Liver (tissue), 9 donors: ENCODE results near the gene MEF2D. TPM values are rescaled to one million over a fixed set of nuclear protein-coding genes. Genes with fewer than 3 reads are reported as not detected.

Source experiments
- DNase-seq: peaks from one replicate; pipeline ENCODE4 v3.0.0-alpha.2; 2017; ENCODE audit warnings: low spot score
- H3K27ac ChIP-seq, 2 donors: one replicate each; pipeline ENCODE4 v1.7.0; 2013; ENCODE audit warnings: inconsistent platforms in 2 of 2, low read length in 2 of 2, control low read depth in 1 of 2, low read depth in 1 of 2, mild to moderate bottlenecking in 1 of 2
- H3K27me3 ChIP-seq, 4 donors: one replicate each; pipeline versions ENCODE4 v1.6.1 to v1.7.0; 2013; ENCODE audit warnings: low read length in 3 of 4, inconsistent platforms in 1 of 4, mild to moderate bottlenecking in 1 of 4, moderate library complexity in 1 of 4; ENCODE audit not compliant: control insufficient read depth in 4 of 4, insufficient read depth in 4 of 4
- H3K36me3 ChIP-seq, 4 donors: one replicate each; pipeline versions ENCODE4 v1.6.1 to v1.7.0; 2013; ENCODE audit warnings: low read length in 3 of 4, mild to moderate bottlenecking in 3 of 4, low read depth in 1 of 4, moderate library complexity in 1 of 4; ENCODE audit not compliant: control insufficient read depth in 4 of 4, insufficient read depth in 3 of 4
- H3K4me1 ChIP-seq, 4 donors: one replicate each; pipeline versions ENCODE4 v1.6.1 to v1.7.0; 2013; ENCODE audit warnings: low read length in 3 of 4, mild to moderate bottlenecking in 3 of 4, moderate library complexity in 1 of 4; ENCODE audit not compliant: control insufficient read depth in 4 of 4, insufficient read depth in 4 of 4
- H3K4me3 ChIP-seq, 3 donors: one replicate each; pipeline versions ENCODE4 v1.6.1 to v1.7.0; 2013; ENCODE audit warnings: low read length in 3 of 3, control low read depth in 1 of 3, low read depth in 1 of 3, mild to moderate bottlenecking in 1 of 3
- H3K9ac ChIP-seq, 2 donors: one replicate each; pipeline ENCODE4 v1.7.0; 2013; ENCODE audit warnings: low read length in 2 of 2, mild to moderate bottlenecking in 2 of 2, moderate library complexity in 2 of 2, control low read depth in 1 of 2, low read depth in 1 of 2
- H3K9me3 ChIP-seq, 4 donors: one replicate each; pipeline versions ENCODE4 v1.6.1 to v1.7.0; 2013; ENCODE audit warnings: low read length in 3 of 4; ENCODE audit not compliant: control insufficient read depth in 4 of 4
- EGR1 ChIP-seq, 2 donors: IDR thresholded peaks; 2 replicates each; pipeline ENCODE4 v1.6.1; 2016 to 2018; ENCODE audit warnings: antibody characterized with exemption in 2 of 2, low read depth in 2 of 2
- FOXA1 ChIP-seq: IDR thresholded peaks from 2 replicates; pipeline ENCODE4 v1.6.1; 2016; ENCODE audit warnings: antibody characterized with exemption
- FOXA2 ChIP-seq: IDR thresholded peaks from 2 replicates; pipeline ENCODE4 v1.6.1; 2016; ENCODE audit warnings: antibody characterized with exemption
- GABPA ChIP-seq, 2 donors: IDR thresholded peaks in 1 of 2; conservative IDR thresholded peaks in 1 of 2; 2 replicates each; pipeline ENCODE4 v1.6.1; 2016; ENCODE audit warnings: antibody characterized with exemption in 2 of 2, mild to moderate bottlenecking in 1 of 2, moderate library complexity in 1 of 2
- HNF4A ChIP-seq, 2 donors: conservative IDR thresholded peaks; 2 replicates each; pipeline ENCODE4 v1.6.1; 2016; ENCODE audit warnings: antibody characterized with exemption in 2 of 2, mild to moderate bottlenecking in 2 of 2
- HNF4G ChIP-seq: IDR thresholded peaks from 2 replicates; pipeline ENCODE4 v1.6.1; 2016; ENCODE audit warnings: antibody characterized with exemption
- JUND ChIP-seq, 2 donors: IDR thresholded peaks; 2 replicates each; pipeline ENCODE4 v1.6.1; 2016; ENCODE audit warnings: antibody characterized with exemption in 2 of 2
- NR2F2 ChIP-seq: IDR thresholded peaks from 2 replicates; pipeline ENCODE4 v1.6.1; 2016; ENCODE audit warnings: antibody characterized with exemption
- RAD21 ChIP-seq, 2 donors: IDR thresholded peaks; 2 replicates each; pipeline ENCODE4 v1.6.1; 2016; ENCODE audit warnings: antibody characterized with exemption in 2 of 2, mild to moderate bottlenecking in 2 of 2
- RXRA ChIP-seq, 2 donors: IDR thresholded peaks; 2 replicates each; pipeline ENCODE4 v1.6.1; 2017 to 2018; ENCODE audit warnings: antibody characterized with exemption in 2 of 2, mild to moderate bottlenecking in 1 of 2
- SP1 ChIP-seq: IDR thresholded peaks from 2 replicates; pipeline ENCODE4 v1.6.1; 2018; ENCODE audit warnings: antibody characterized with exemption, mild to moderate bottlenecking
- TAF1 ChIP-seq: conservative IDR thresholded peaks from 2 replicates; pipeline ENCODE4 v1.6.1; 2016; ENCODE audit warnings: antibody characterized with exemption, mild to moderate bottlenecking
- YY1 ChIP-seq: IDR thresholded peaks from 2 replicates; pipeline ENCODE4 v1.6.1; 2016; ENCODE audit warnings: antibody characterized with exemption, mild to moderate bottlenecking
- WGBS: extraction: QIAGEN DNeasy Blood & Tissue Kit; methylation state at CpG from one replicate; pipeline ENCODE4 v1.1.7; 2013; 5-methylcytosine and 5-hydroxymethylcytosine counted together
- polyA plus RNA-seq, 2 donors: library from polyadenylated mRNA; stranded (reverse) in 1 of 2; unstranded in 1 of 2; fragments of 200-250 nt in 1 of 2; fragments of >200 nt in 1 of 2; fragmentation: Nextera tagmentation in 1 of 2; extraction: Ambion mirVana in 1 of 2; gene quantifications; one replicate each; pipeline versions ENCODE4 v1.2.1 to v1.2.3, GENCODE V29; 2013 to 2015
- total RNA-seq, 2 donors: library from RNA; depleted of rRNA; stranded (reverse); fragments of >200 nt; gene quantifications; one replicate each; pipeline ENCODE4 v1.2.3, GENCODE V29; 2014
- TF ChIP-seq, protein P1 (sequence below): IDR thresholded peaks from 2 replicates; pipeline ENCODE4 v1.6.1; 2016; ENCODE audit warnings: antibody characterized with exemption
- TF ChIP-seq, protein P2 (sequence below): IDR thresholded peaks from 2 replicates; pipeline ENCODE4 v1.6.1; 2016; ENCODE audit warnings: antibody characterized with exemption, mild to moderate bottlenecking
- TF ChIP-seq, protein P3 (sequence below): IDR thresholded peaks from 2 replicates; pipeline ENCODE4 v1.6.1; 2016; ENCODE audit warnings: antibody characterized with exemption
- TF ChIP-seq, protein P4 (sequence below): fragments of 150-350 bp; IDR thresholded peaks from 2 replicates; pipeline ENCODE4 v1.5.1; 2017; ENCODE audit warnings: improper control_type of control experiment, low read depth, low read length; ENCODE audit not compliant: missing input control
- TF ChIP-seq, protein P5 (sequence below): IDR thresholded peaks from 2 replicates; pipeline ENCODE4 v1.6.1; 2016; ENCODE audit warnings: antibody characterized with exemption
- donor health status: healthy.
- donor health status: healthy.
- donor health status: healthy.
- donor health status: healthy.
- donor health status: healthy.

The MEF2D gene
- total and polyA plus RNA-seq, 4 donors: 3.4 to 7.6 (median 5.5) TPM

DNA sequence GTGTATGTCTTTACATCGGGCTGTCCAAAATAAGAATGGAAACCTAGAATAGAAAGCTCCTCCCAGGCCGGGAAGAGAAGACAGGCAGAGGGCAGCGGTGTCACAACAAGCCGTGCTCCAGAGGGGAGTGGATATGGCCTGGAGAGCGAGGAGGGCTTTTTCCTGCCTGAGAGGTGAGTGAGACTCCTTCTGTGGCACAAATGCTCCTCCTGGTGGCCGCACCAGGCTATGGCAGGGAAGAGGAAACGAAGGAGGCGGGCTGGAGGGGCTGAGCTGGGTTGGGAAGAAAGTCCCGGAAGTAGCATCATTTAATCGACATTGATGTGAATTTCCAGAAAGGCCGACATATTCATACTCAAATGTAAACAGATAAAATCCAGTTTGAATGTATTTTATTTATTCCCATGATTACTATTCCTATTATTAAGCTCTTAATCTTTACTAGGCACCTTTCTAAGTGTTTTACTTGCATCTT is 54.7 kb downstream of the MEF2D start:
- DNase-seq: peak; percentile 83
- Histone ChIP-seq H3K36me3 (no peaks in the 10 kb centered on the region), H3K27ac (no peak overlapping the region), H3K4me1 (peaks cover 0 to 7% (median under 1%) of the 10 kb centered on the region in 4 donors), H3K9ac (no peak overlapping the region), H3K27me3 (peaks cover 0 to 10% (median 3%) of the 10 kb centered on the region in 4 donors), H3K4me3 (no peak overlapping the region), H3K9me3 (no peaks in the 10 kb centered on the region)
- TF ChIP-seq, protein P1, sequence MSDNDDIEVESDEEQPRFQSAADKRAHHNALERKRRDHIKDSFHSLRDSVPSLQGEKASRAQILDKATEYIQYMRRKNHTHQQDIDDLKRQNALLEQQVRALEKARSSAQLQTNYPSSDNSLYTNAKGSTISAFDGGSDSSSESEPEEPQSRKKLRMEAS: no peak
- TF ChIP-seq EGR1 (IDR thresholded peaks at IDR 0.05; ENCODE audit: low read depth in 2 of 2): no peak
- no peak for TF ChIP-seq YY1
- peak; percentile 95 to 99 for TF ChIP-seq RAD21 (IDR thresholded peaks at IDR 0.05)
- TF ChIP-seq, protein P2, sequence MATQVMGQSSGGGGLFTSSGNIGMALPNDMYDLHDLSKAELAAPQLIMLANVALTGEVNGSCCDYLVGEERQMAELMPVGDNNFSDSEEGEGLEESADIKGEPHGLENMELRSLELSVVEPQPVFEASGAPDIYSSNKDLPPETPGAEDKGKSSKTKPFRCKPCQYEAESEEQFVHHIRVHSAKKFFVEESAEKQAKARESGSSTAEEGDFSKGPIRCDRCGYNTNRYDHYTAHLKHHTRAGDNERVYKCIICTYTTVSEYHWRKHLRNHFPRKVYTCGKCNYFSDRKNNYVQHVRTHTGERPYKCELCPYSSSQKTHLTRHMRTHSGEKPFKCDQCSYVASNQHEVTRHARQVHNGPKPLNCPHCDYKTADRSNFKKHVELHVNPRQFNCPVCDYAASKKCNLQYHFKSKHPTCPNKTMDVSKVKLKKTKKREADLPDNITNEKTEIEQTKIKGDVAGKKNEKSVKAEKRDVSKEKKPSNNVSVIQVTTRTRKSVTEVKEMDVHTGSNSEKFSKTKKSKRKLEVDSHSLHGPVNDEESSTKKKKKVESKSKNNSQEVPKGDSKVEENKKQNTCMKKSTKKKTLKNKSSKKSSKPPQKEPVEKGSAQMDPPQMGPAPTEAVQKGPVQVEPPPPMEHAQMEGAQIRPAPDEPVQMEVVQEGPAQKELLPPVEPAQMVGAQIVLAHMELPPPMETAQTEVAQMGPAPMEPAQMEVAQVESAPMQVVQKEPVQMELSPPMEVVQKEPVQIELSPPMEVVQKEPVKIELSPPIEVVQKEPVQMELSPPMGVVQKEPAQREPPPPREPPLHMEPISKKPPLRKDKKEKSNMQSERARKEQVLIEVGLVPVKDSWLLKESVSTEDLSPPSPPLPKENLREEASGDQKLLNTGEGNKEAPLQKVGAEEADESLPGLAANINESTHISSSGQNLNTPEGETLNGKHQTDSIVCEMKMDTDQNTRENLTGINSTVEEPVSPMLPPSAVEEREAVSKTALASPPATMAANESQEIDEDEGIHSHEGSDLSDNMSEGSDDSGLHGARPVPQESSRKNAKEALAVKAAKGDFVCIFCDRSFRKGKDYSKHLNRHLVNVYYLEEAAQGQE: no peak
- TF ChIP-seq NR2F2: no peak
- TF ChIP-seq, protein P3, sequence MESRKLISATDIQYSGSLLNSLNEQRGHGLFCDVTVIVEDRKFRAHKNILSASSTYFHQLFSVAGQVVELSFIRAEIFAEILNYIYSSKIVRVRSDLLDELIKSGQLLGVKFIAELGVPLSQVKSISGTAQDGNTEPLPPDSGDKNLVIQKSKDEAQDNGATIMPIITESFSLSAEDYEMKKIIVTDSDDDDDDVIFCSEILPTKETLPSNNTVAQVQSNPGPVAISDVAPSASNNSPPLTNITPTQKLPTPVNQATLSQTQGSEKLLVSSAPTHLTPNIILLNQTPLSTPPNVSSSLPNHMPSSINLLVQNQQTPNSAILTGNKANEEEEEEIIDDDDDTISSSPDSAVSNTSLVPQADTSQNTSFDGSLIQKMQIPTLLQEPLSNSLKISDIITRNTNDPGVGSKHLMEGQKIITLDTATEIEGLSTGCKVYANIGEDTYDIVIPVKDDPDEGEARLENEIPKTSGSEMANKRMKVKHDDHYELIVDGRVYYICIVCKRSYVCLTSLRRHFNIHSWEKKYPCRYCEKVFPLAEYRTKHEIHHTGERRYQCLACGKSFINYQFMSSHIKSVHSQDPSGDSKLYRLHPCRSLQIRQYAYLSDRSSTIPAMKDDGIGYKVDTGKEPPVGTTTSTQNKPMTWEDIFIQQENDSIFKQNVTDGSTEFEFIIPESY: no peak
- no peak for TF ChIP-seq GABPA (IDR thresholded peaks at IDR 0.05 in 1 of 2, conservative IDR thresholded peaks at IDR 0.05 in 1 of 2)
- no peak for TF ChIP-seq FOXA1
- TF ChIP-seq RXRA (IDR thresholded peaks at IDR 0.05): peak in 1 of 2 donors; percentile 50
- TF ChIP-seq SP1: no peak
- TF ChIP-seq, protein P4, sequence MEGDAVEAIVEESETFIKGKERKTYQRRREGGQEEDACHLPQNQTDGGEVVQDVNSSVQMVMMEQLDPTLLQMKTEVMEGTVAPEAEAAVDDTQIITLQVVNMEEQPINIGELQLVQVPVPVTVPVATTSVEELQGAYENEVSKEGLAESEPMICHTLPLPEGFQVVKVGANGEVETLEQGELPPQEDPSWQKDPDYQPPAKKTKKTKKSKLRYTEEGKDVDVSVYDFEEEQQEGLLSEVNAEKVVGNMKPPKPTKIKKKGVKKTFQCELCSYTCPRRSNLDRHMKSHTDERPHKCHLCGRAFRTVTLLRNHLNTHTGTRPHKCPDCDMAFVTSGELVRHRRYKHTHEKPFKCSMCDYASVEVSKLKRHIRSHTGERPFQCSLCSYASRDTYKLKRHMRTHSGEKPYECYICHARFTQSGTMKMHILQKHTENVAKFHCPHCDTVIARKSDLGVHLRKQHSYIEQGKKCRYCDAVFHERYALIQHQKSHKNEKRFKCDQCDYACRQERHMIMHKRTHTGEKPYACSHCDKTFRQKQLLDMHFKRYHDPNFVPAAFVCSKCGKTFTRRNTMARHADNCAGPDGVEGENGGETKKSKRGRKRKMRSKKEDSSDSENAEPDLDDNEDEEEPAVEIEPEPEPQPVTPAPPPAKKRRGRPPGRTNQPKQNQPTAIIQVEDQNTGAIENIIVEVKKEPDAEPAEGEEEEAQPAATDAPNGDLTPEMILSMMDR: peak; percentile 97
- no peak for TF ChIP-seq JUND (IDR thresholded peaks at IDR 0.05)
- no peak for TF ChIP-seq HNF4G
- no peak for TF ChIP-seq FOXA2
- no peak for TF ChIP-seq TAF1
- peak in 1 of 2 donors; percentile 23 for TF ChIP-seq HNF4A (conservative IDR thresholded peaks at IDR 0.05)
- TF ChIP-seq, protein P5, sequence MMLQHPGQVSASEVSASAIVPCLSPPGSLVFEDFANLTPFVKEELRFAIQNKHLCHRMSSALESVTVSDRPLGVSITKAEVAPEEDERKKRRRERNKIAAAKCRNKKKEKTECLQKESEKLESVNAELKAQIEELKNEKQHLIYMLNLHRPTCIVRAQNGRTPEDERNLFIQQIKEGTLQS: no peak
- 2% methylated on average over 11 of the region's 11 CpGs for WGBS
